Mesothelial cell of epicardium (in vitro differentiated cells): ENCODE measurements around the gene APOO. TPM values are rescaled to one million over a fixed set of nuclear protein-coding genes. Genes with fewer than 3 reads are reported as not detected.

Source experiments
- DNase-seq, 2 experiments: peaks; one replicate each; pipeline ENCODE4 v3.0.0; 2021; ENCODE audit warnings: low spot score in 2 of 2; ENCODE audit not compliant: unreplicated experiment in 2 of 2
- H3K27ac Mint-ChIP-seq: 2 replicates; pipeline ENCODE4 v1.8.0; 2021; ENCODE audit warnings: mixed read lengths
- H3K27me3 Mint-ChIP-seq: 2 replicates; pipeline ENCODE4 v1.8.0; 2021; ENCODE audit warnings: low read depth, mixed read lengths
- H3K36me3 Mint-ChIP-seq: 2 replicates; pipeline ENCODE4 v1.8.0; 2021; ENCODE audit warnings: mixed read lengths
- H3K4me1 Mint-ChIP-seq: 2 replicates; pipeline ENCODE4 v1.8.0; 2021; ENCODE audit warnings: mixed read lengths
- H3K4me3 Mint-ChIP-seq: 2 replicates; pipeline ENCODE4 v1.8.0; 2021; ENCODE audit warnings: mild to moderate bottlenecking, moderate library complexity, mixed read lengths
- H3K9me3 Mint-ChIP-seq: 2 replicates; pipeline ENCODE4 v1.8.0; 2021; ENCODE audit warnings: mixed read lengths
- CTCF ChIP-seq: fragments of 200-600 bp; sonication (generic); IDR thresholded peaks from one replicate; pipeline ENCODE4 v1.5.0; 2021; ENCODE audit warnings: antibody characterized with exemption; ENCODE audit not compliant: unreplicated experiment
- total RNA-seq: library from RNA; stranded (reverse); gene quantifications from 3 replicates; pipeline ENCODE4 v1.2.1, GENCODE V29; 2021

APOO gene
- total RNA-seq, 1 donor from 2014 or later = 50.5 TPM

- H3K27me3 Mint-ChIP-seq = no peaks in the 10 kb centered on the region
- peaks cover 30% of the 10 kb centered on the region for H3K4me1 Mint-ChIP-seq
- H3K27ac Mint-ChIP-seq = no peak overlapping the region
- TF ChIP-seq CTCF = no peak
- H3K36me3 Mint-ChIP-seq = no peaks in the 10 kb centered on the region
- no peak for DNase-seq
- H3K4me3 Mint-ChIP-seq = no peak overlapping the region
- no peaks in the 10 kb centered on the region for H3K9me3 Mint-ChIP-seq
These were observed 102.3 kb downstream of the APOO start for GRCh38 chrX:23805389-23805788.

- Mint-ChIP-seq H3K9me3 (no peaks in the 10 kb centered on the region), H3K4me3 (no peak overlapping the region), H3K36me3 (no peaks in the 10 kb centered on the region), H3K4me1 (peaks cover 33% of the 10 kb centered on the region), H3K27me3 (no peaks in the 10 kb centered on the region), H3K27ac (peak overlapping the region; percentile 88)
- no peak for DNase-seq
- no peak for TF ChIP-seq CTCF
These were observed 103.2 kb downstream of the APOO start for GRCh38 chrX:23804578-23804977.

GRCh38 chrX:23803931-23804381, 103.8 kb downstream of the APOO start:
- Mint-ChIP-seq H3K27me3 (no peaks in the 10 kb centered on the region), H3K4me3 (no peak overlapping the region), H3K36me3 (no peaks in the 10 kb centered on the region), H3K9me3 (no peaks in the 10 kb centered on the region), H3K4me1 (peaks cover 38% of the 10 kb centered on the region), H3K27ac (peak overlapping the region; percentile 88)
- TF ChIP-seq CTCF = no peak
- no peak for DNase-seq

GRCh38 chrX:23802431-23802830, 105.3 kb downstream of the APOO start:
- Mint-ChIP-seq H3K4me3 (no peak overlapping the region), H3K9me3 (no peaks in the 10 kb centered on the region), H3K36me3 (no peaks in the 10 kb centered on the region), H3K27me3 (no peaks in the 10 kb centered on the region), H3K27ac (peak overlapping the region; percentile 77), H3K4me1 (peaks cover 44% of the 10 kb centered on the region)
- no peak for DNase-seq
- TF ChIP-seq CTCF = no peak

- no peak for DNase-seq
- Mint-ChIP-seq H3K36me3 (no peaks in the 10 kb centered on the region), H3K4me3 (no peak overlapping the region), H3K27me3 (no peaks in the 10 kb centered on the region), H3K27ac (peak overlapping the region; percentile 95), H3K9me3 (no peaks in the 10 kb centered on the region), H3K4me1 (peaks cover 59% of the 10 kb centered on the region)
- TF ChIP-seq CTCF = no peak
These were observed 108.2 kb downstream of the APOO start for GRCh38 chrX:23799469-23800065.
